Neural cell (in vitro differentiated cells): Measurements from ENCODE around the gene CBFA2T3.

Experiments used
- EP300 ChIP-seq: fragments of 450-650 bp; conservative IDR thresholded peaks from 2 replicates; pipeline ENCODE4 v1.6.1; 2014; ENCODE audit warnings: antibody characterized with exemption, mild to moderate bottlenecking, moderate library complexity; ENCODE audit not compliant: poor library complexity, severe bottlenecking
- EZH2 ChIP-seq: fragments of 200-600, 300-800 bp; shearing (Covaris generic), sonication (generic); IDR thresholded peaks from 2 replicates; pipeline ENCODE4 v1.6.1; 2014; ENCODE audit warnings: antibody characterized with exemption, low read length, borderline replicate concordance, mild to moderate bottlenecking; ENCODE audit not compliant: insufficient read depth, poor library complexity, severe bottlenecking
- POLR2AphosphoS5 ChIP-seq: IDR thresholded peaks from 2 replicates; pipeline ENCODE4 v1.6.1; 2012
- RAD21 ChIP-seq: fragments of 450-650 bp; conservative IDR thresholded peaks from 2 replicates; pipeline ENCODE4 v1.6.1; 2014; ENCODE audit warnings: antibody characterized with exemption, mild to moderate bottlenecking, moderate library complexity
- REST ChIP-seq: IDR thresholded peaks from 2 replicates; pipeline ENCODE4 v1.6.1; 2012; ENCODE audit warnings: borderline replicate concordance
- SMC3 ChIP-seq: fragments of 450-650 bp; conservative IDR thresholded peaks from 2 replicates; pipeline ENCODE4 v1.6.1; 2014; ENCODE audit warnings: antibody characterized with exemption, mild to moderate bottlenecking, moderate library complexity; ENCODE audit not compliant: poor library complexity
- TF ChIP-seq, protein P1 (sequence below): fragments of 450-650 bp; IDR thresholded peaks from 2 replicates; pipeline ENCODE4 v1.5.1; 2014; ENCODE audit warnings: antibody characterized with exemption, mild to moderate bottlenecking, moderate library complexity; ENCODE audit not compliant: poor library complexity, severe bottlenecking

- TF ChIP-seq EZH2 (no peak), REST (no peak), SMC3 (no peak), RAD21 (no peak), POLR2AphosphoS5 (no peak), EP300 (no peak)
- TF ChIP-seq, protein P1, sequence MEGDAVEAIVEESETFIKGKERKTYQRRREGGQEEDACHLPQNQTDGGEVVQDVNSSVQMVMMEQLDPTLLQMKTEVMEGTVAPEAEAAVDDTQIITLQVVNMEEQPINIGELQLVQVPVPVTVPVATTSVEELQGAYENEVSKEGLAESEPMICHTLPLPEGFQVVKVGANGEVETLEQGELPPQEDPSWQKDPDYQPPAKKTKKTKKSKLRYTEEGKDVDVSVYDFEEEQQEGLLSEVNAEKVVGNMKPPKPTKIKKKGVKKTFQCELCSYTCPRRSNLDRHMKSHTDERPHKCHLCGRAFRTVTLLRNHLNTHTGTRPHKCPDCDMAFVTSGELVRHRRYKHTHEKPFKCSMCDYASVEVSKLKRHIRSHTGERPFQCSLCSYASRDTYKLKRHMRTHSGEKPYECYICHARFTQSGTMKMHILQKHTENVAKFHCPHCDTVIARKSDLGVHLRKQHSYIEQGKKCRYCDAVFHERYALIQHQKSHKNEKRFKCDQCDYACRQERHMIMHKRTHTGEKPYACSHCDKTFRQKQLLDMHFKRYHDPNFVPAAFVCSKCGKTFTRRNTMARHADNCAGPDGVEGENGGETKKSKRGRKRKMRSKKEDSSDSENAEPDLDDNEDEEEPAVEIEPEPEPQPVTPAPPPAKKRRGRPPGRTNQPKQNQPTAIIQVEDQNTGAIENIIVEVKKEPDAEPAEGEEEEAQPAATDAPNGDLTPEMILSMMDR, result peak; percentile 29
Measured at GRCh38 chr16:88924834-88925539, 52.0 kb downstream of the CBFA2T3 start.
